Liver (tissue), 3 donors: ENCODE results near the gene HMGCL.

Experiments
- RXRA ChIP-seq, 2 donors: IDR thresholded peaks; 2 replicates each; pipeline ENCODE4 v1.6.1; 2017 to 2018; ENCODE audit warnings: antibody characterized with exemption in 2 of 2, mild to moderate bottlenecking in 1 of 2
- YY1 ChIP-seq: IDR thresholded peaks from 2 replicates; pipeline ENCODE4 v1.6.1; 2016; ENCODE audit warnings: antibody characterized with exemption, mild to moderate bottlenecking
- TF ChIP-seq, protein P1 (sequence below): fragments of 150-350 bp; IDR thresholded peaks from 2 replicates; pipeline ENCODE4 v1.5.1; 2017; ENCODE audit warnings: improper control_type of control experiment, low read depth, low read length; ENCODE audit not compliant: missing input control
- TF ChIP-seq, protein P2 (sequence below): IDR thresholded peaks from 2 replicates; pipeline ENCODE4 v1.6.1; 2016; ENCODE audit warnings: antibody characterized with exemption, mild to moderate bottlenecking
- donor health status: healthy.
- donor health status: healthy.

DNA sequence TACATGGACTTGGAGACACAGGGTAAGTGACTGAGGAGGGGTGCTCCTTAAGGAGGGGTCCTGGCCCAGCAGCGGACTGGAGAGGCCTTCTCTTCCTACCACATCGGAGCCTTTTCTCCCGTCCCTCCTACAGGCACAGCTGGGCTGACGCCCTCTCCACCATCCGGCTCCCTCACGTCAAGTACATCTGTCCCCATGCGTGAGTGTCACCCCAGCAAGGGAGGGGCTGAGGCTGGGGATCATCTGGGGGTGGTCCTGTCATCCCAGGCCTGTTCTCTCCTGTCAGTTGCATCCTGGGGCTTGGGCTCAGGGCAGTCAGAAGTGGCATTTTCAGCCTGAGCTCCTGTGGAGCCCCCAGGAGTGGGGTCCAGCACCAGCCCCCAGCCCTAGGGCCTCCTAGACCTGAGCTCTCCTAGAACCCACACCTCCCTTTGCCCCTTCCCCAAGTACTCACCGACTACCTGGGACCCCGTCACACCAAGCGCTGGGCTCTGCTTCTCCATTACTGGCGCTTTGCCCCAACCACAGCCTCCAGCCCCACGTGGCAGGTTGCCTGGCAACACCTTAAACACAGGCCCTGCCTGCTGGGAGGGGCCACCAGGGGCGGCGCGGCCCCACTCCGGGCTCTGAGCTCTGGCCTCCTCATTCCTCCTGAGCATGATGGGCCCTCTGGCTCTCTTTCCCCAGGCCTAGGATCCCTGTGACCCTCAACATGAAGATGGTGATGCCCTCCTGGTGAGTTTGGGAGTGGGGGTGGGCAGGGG lies 32.0 kb downstream of the HMGCL start:
- TF ChIP-seq, protein P1, sequence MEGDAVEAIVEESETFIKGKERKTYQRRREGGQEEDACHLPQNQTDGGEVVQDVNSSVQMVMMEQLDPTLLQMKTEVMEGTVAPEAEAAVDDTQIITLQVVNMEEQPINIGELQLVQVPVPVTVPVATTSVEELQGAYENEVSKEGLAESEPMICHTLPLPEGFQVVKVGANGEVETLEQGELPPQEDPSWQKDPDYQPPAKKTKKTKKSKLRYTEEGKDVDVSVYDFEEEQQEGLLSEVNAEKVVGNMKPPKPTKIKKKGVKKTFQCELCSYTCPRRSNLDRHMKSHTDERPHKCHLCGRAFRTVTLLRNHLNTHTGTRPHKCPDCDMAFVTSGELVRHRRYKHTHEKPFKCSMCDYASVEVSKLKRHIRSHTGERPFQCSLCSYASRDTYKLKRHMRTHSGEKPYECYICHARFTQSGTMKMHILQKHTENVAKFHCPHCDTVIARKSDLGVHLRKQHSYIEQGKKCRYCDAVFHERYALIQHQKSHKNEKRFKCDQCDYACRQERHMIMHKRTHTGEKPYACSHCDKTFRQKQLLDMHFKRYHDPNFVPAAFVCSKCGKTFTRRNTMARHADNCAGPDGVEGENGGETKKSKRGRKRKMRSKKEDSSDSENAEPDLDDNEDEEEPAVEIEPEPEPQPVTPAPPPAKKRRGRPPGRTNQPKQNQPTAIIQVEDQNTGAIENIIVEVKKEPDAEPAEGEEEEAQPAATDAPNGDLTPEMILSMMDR = no peak
- TF ChIP-seq YY1 = no peak
- no peak for TF ChIP-seq RXRA (IDR thresholded peaks at IDR 0.05)
- TF ChIP-seq, protein P2, sequence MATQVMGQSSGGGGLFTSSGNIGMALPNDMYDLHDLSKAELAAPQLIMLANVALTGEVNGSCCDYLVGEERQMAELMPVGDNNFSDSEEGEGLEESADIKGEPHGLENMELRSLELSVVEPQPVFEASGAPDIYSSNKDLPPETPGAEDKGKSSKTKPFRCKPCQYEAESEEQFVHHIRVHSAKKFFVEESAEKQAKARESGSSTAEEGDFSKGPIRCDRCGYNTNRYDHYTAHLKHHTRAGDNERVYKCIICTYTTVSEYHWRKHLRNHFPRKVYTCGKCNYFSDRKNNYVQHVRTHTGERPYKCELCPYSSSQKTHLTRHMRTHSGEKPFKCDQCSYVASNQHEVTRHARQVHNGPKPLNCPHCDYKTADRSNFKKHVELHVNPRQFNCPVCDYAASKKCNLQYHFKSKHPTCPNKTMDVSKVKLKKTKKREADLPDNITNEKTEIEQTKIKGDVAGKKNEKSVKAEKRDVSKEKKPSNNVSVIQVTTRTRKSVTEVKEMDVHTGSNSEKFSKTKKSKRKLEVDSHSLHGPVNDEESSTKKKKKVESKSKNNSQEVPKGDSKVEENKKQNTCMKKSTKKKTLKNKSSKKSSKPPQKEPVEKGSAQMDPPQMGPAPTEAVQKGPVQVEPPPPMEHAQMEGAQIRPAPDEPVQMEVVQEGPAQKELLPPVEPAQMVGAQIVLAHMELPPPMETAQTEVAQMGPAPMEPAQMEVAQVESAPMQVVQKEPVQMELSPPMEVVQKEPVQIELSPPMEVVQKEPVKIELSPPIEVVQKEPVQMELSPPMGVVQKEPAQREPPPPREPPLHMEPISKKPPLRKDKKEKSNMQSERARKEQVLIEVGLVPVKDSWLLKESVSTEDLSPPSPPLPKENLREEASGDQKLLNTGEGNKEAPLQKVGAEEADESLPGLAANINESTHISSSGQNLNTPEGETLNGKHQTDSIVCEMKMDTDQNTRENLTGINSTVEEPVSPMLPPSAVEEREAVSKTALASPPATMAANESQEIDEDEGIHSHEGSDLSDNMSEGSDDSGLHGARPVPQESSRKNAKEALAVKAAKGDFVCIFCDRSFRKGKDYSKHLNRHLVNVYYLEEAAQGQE = no peak
